Choroid plexus epithelial cell (primary cell): ENCODE results near the gene ADCY7.

ENCODE experiments used
- DNase-seq: peaks from one replicate; pipeline ENCODE4 v3.0.0-alpha.2; 2010; ENCODE audit warnings: low read depth
- H3K4me3 ChIP-seq: 2 replicates; pipeline ENCODE4 v1.5.1; 2011; ENCODE audit warnings: low read depth, mild to moderate bottlenecking, control low read depth, low read length, moderate library complexity
- CTCF ChIP-seq: conservative IDR thresholded peaks from 2 replicates; pipeline ENCODE4 v1.5.1; 2011; ENCODE audit warnings: low read depth, mild to moderate bottlenecking, control low read depth, inconsistent platforms, low read length, moderate library complexity

Gene ADCY7

DNA sequence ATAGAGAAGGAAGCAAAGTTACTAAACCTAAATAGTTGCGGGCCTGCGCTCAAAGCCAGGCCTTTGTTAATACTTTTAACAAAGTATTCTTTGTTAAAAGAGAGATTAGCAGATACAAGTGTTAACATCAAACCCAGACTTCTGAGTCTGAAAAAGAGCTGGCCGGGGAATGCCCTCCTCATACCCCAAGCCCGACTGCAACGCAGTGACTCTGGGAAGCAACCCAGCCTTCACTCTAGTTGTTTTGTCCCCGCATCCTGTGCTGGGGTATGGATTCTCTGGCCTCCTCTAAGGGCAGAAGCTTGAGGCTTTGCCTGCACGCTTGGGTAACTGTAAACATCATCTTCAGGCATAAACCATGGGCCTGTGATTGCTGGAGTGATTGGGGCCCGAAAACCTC, 48.3 kb downstream of the ADCY7 start:
- DNase-seq: no peak
- no peak for TF ChIP-seq CTCF
- no peak overlapping the region for H3K4me3 ChIP-seq

GRCh38 chr16:50315346-50315997, 49.1 kb downstream of the ADCY7 start:
- DNase-seq: peak; percentile 33
- H3K4me3 ChIP-seq: no peak overlapping the region
- TF ChIP-seq CTCF: peak; percentile 1

- DNase-seq: peak; percentile 48
- no peak overlapping the region for H3K4me3 ChIP-seq
- TF ChIP-seq CTCF: no peak
Measured at GRCh38 chr16:50316102-50316847, 49.9 kb downstream of the ADCY7 start.

DNA sequence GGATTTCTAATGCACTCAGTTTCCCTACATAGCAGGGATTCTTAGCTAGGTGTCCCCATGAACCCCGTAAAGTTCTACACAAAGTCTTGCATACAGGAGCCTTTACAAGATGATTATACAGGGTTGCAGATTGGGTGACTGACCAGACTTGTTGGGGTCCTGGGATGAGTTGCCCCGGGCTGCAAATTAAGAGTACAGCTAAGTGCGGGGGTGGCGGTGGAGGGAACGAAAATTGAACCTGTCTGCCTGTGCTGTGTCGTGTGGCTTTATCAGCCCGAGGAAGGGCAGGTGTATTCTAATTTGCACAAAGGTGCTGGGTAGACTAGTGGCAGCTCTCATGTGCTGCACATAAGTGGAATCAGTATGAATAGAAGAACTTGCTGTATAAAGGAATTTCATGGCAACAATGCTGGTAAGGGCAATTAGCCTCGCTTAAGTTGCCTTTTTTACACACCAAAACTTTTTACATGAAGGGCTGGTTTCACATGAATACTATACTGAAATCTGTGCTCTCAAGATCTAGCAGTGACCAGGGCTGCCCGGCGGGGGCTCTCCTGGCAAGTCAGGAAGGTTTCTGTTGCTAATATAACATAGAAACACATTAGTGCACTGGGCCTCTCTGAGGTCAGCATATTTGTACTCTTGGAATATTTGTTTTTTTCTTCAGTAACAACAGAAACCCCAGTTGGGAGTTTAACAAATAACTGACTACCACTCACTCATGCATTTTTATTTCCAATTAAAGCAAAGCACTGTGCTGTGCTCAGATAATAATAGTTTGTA, 50.7 kb downstream of the ADCY7 start:
- DNase-seq: peak; percentile 78
- TF ChIP-seq CTCF: peak; percentile 34
- no peak overlapping the region for H3K4me3 ChIP-seq

- DNase-seq: no peak
- TF ChIP-seq CTCF: no peak
- H3K4me3 ChIP-seq: no peak overlapping the region
Measured at GRCh38 chr16:50318796-50319578, 52.6 kb downstream of the ADCY7 start.

DNA sequence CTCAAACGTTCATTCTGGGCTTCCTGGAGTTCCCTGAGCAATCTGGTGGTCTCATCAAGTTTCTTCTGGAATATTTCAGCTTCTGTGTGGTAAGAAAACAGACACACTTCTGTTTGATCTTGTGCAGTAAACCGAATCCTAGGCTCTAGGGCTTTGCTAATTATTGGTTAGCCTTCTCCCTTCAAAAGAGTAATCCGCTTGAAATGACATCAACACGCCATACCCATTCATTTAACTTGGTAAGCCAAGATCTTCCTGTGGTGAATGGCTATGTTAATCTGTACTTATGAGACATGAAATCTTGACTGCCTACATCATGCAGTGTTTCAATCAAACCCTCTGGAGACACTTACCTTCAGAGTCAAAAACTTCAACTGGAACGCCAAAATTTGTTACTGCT, 54.0 kb downstream of the ADCY7 start:
- TF ChIP-seq CTCF: no peak
- DNase-seq: no peak
- H3K4me3 ChIP-seq: no peak overlapping the region
